ENCODE data around the gene CHTF18. TPM values are rescaled to one million over a fixed set of nuclear protein-coding genes. Genes with fewer than 3 reads are reported as not detected.

The CHTF18 gene
- total and polyA plus RNA-seq, 2 donors (not counting 3 experiments of a cell fraction or from before 2014, with no cell fraction given) = 33.0 to 69.5 TPM

DNA sequence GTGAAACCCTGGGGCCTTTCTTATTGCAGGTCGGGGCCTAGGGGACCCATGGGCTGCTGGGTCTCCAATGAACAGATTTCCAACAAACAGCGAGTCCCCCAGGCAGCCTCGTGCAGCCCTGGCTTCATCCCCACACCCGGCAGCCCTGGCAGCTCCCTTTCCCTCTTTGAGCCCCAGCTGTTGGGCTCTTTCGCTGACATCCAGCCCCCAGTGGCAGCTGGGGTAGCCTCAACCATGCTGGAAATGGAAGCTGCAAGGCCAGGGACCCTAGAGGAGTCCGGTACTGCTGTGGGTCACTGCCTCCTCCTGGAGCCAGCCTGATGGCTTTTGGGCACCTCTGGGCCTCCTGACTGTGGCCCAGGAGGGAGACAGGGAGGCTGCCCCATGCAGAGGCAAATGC, 6.2 kb upstream of the CHTF18 start:
- H3K79me2 ChIP-seq (ENCODE audit: control insufficient read depth, insufficient read depth, low read length) = peaks cover 8% of the 10 kb centered on the region

More for the DNA sequence above, 6.2 kb upstream of the CHTF18 start:
- H3K4me2 ChIP-seq (ENCODE audit: insufficient read depth, low read length) = no peak overlapping the region
- TF ChIP-seq FOS (IDR thresholded peaks at IDR 0.05; ENCODE audit: borderline replicate concordance, insufficient read depth, low read length) (no peak), EZH2 (IDR thresholded peaks at IDR 0.05; ENCODE audit: borderline replicate concordance, low read depth, low read length, severe bottlenecking) (no peak), JUN (IDR thresholded peaks at IDR 0.05; ENCODE audit: borderline replicate concordance, insufficient read depth, insufficient read length, low read depth) (no peak), MYC (IDR thresholded peaks at IDR 0.05; ENCODE audit: low read depth, low read length) (no peak), GATA2 (IDR thresholded peaks at IDR 0.05; ENCODE audit: insufficient read depth, insufficient read length, low read depth, low read length) (no peak), POLR2A (IDR thresholded peaks at IDR 0.05; ENCODE audit: low read depth, low read length) (no peak), POLR2AphosphoS5 (IDR thresholded peaks at IDR 0.05; ENCODE audit: insufficient read depth, low read depth, low read length) (no peak)
- TF ChIP-seq, protein P1, sequence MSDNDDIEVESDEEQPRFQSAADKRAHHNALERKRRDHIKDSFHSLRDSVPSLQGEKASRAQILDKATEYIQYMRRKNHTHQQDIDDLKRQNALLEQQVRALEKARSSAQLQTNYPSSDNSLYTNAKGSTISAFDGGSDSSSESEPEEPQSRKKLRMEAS (IDR thresholded peaks at IDR 0.05; ENCODE audit: insufficient read depth, insufficient read length) = no peak
- TF ChIP-seq, protein P2, sequence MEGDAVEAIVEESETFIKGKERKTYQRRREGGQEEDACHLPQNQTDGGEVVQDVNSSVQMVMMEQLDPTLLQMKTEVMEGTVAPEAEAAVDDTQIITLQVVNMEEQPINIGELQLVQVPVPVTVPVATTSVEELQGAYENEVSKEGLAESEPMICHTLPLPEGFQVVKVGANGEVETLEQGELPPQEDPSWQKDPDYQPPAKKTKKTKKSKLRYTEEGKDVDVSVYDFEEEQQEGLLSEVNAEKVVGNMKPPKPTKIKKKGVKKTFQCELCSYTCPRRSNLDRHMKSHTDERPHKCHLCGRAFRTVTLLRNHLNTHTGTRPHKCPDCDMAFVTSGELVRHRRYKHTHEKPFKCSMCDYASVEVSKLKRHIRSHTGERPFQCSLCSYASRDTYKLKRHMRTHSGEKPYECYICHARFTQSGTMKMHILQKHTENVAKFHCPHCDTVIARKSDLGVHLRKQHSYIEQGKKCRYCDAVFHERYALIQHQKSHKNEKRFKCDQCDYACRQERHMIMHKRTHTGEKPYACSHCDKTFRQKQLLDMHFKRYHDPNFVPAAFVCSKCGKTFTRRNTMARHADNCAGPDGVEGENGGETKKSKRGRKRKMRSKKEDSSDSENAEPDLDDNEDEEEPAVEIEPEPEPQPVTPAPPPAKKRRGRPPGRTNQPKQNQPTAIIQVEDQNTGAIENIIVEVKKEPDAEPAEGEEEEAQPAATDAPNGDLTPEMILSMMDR (IDR thresholded peaks at IDR 0.05; ENCODE audit: extremely low read depth in 1 of 2, insufficient read depth in 1 of 2, low read depth in 1 of 2, low read length in 2 of 2) = no peak
- peaks cover 4% of the 10 kb centered on the region for H3K4me1 ChIP-seq (ENCODE audit: control insufficient read depth, extremely low read depth, insufficient read depth, low read length)
- BruUV-seq (replicated peaks) = no TSS peak
- ChIA-PET CTCF (interaction anchor here (1.5 to 5.8 kb wide), 2 partner anchors 69 to 79 kb away, joined by 3 to 67 read pairs; no protein-coding TSS in a partner anchor), POLR2A (no interaction called here)
- H3K4me3 ChIP-seq (replicated peaks in 1 of 3; ENCODE audit: insufficient read depth in 1 of 3, low read depth in 1 of 3, low read length in 3 of 3) = no peak overlapping the region
- H3K27ac ChIP-seq (ENCODE audit: insufficient read depth, low read depth, low read length) = no peak overlapping the region
- no peaks in the 10 kb centered on the region for H4K20me1 ChIP-seq (replicated peaks; ENCODE audit: control insufficient read depth, extremely low read depth, insufficient read depth, low read length)
- FAIRE-seq (no peak), DNase-seq (ENCODE audit: low read depth, low spot score) (no peak)
- peaks cover 2 to 6% of the 10 kb centered on the region in 2 experiments for H3K36me3 ChIP-seq (ENCODE audit: control insufficient read depth in 2 of 2, extremely low read depth in 1 of 2, insufficient read depth in 2 of 2, low read length in 2 of 2)
- no peaks in the 10 kb centered on the region for H3K9me3 ChIP-seq (replicated peaks; ENCODE audit: control insufficient read depth, insufficient read depth, low read length)
- no peak overlapping the region for H2AFZ ChIP-seq (ENCODE audit: low read depth, low read length)
- intact Hi-C loops (cut with micrococcal nuclease) = no loop called here
- H3K9me1 ChIP-seq (replicated peaks; ENCODE audit: control insufficient read depth, extremely low read depth, insufficient read depth, low read length) = no peaks in the 10 kb centered on the region
- no peak overlapping the region for H3K9ac ChIP-seq (replicated peaks; ENCODE audit: extremely low read depth, insufficient read depth, low read length)
- no peaks in the 10 kb centered on the region for H3K27me3 ChIP-seq (ENCODE audit: control insufficient read depth in 2 of 2, insufficient read depth in 2 of 2, low read length in 2 of 2)
- dilution Hi-C loops (cut with MboI; ENCODE audit: extremely low pct_ligation_motif_present, low sequenced_read_pairs) = no loop called here

All from endothelial cell of umbilical vein (primary cell).